Activated CD8-positive, alpha-beta T cell treated with anti-CD3 and anti-CD28 coated beads, Interleukin-2, amount 10 ng/mL, durations not matched to agents 7 days and 5 days (primary cell): ENCODE results near the gene FBXO34. TPM values are rescaled to one million over a fixed set of nuclear protein-coding genes. Genes with fewer than 3 reads are reported as not detected.

Experiments used
- ATAC-seq: fragments of 150-1000 bp; cut with Tn5 transposase; one replicate; pipeline ENCODE4 v1.10.0; 2021; ENCODE audit warnings: moderate library complexity
- CTCF ChIA-PET: fragments of 350-600 bp; sonication (Branson Sonifier 250); formaldehyde crosslinking; loops from one replicate; lab custom pipeline; 2021; ENCODE audit warnings: antibody characterized with exemption; lab: Charles Lee
- POLR2A ChIA-PET: fragments of 350-600 bp; sonication (Branson Sonifier 250); formaldehyde crosslinking; loops from one replicate; lab custom pipeline; 2021; ENCODE audit warnings: antibody characterized with exemption; lab: Charles Lee
- DNase-seq: peaks from one replicate; pipeline ENCODE4 v3.0.0-alpha.2; 2020
- H3K27ac Mint-ChIP-seq: one replicate; pipeline ENCODE4 v1.8.0; 2021; ENCODE audit warnings: mild to moderate bottlenecking, mixed read lengths
- H3K27me3 Mint-ChIP-seq: one replicate; pipeline ENCODE4 v1.8.0; 2021; ENCODE audit warnings: low read depth, mixed read lengths
- H3K36me3 Mint-ChIP-seq: one replicate; pipeline ENCODE4 v1.8.0; 2021; ENCODE audit warnings: low read depth, mixed read lengths
- H3K4me1 Mint-ChIP-seq: one replicate; pipeline ENCODE4 v1.8.0; 2021; ENCODE audit warnings: low read depth, mixed read lengths
- H3K4me3 Mint-ChIP-seq: one replicate; pipeline ENCODE4 v1.8.0; 2021; ENCODE audit warnings: mild to moderate bottlenecking, mixed read lengths
- H3K9me3 Mint-ChIP-seq: one replicate; pipeline ENCODE4 v1.8.0; 2022; ENCODE audit warnings: mixed read lengths; ENCODE audit not compliant: insufficient read depth
- total RNA-seq, 2 experiments: library from RNA; stranded (reverse); gene quantifications; one replicate each; pipeline ENCODE4 v1.2.3, GENCODE V29; 2021

Gene FBXO34
- total RNA-seq, 2 experiments from 2014 or later: 17.4 to 18.3 TPM

GRCh38 chr14:55350461-55350860, 79.2 kb downstream of the FBXO34 start:
- Mint-ChIP-seq H3K9me3 (no peaks in the 10 kb centered on the region), H3K36me3 (peaks cover 9% of the 10 kb centered on the region), H3K27me3 (no peaks in the 10 kb centered on the region), H3K4me1 (peaks cover 29% of the 10 kb centered on the region), H3K27ac (no peak overlapping the region), H3K4me3 (no peak overlapping the region)
- POLR2A ChIA-PET: interaction anchor here (0.8 kb wide), 1 partner anchor 79 kb away, joined by 3 read pairs; no protein-coding TSS in a partner anchor
- ATAC-seq (no peak), DNase-seq (no peak)
- CTCF ChIA-PET: interaction anchor here (0.7 to 4.3 kb wide), 12 partner anchors 10 to 105 kb away, joined by 3 to 19 read pairs (median 4); no protein-coding TSS in a partner anchor

GRCh38 chr14:55351111-55351510, 79.9 kb downstream of the FBXO34 start:
- Mint-ChIP-seq H3K4me3 (no peak overlapping the region), H3K36me3 (peaks cover 9% of the 10 kb centered on the region), H3K9me3 (no peaks in the 10 kb centered on the region), H3K4me1 (peaks cover 29% of the 10 kb centered on the region), H3K27me3 (no peaks in the 10 kb centered on the region), H3K27ac (no peak overlapping the region)
- ATAC-seq (no peak), DNase-seq (no peak)
- POLR2A ChIA-PET: no interaction called here
- CTCF ChIA-PET: interaction anchor here (1.4 to 4.3 kb wide), 5 partner anchors 17 to 106 kb away, joined by 4 to 19 read pairs (median 8); no protein-coding TSS in a partner anchor

- ATAC-seq: no peak
- POLR2A ChIA-PET: interaction anchor here (0.6 kb wide), 1 partner anchor 15 kb away, joined by 3 read pairs; no protein-coding TSS in a partner anchor
Observed at GRCh38 chr14:55352201-55352600, 81.0 kb downstream of the FBXO34 start.

GRCh38 chr14:55353686-55354467, 82.7 kb downstream of the FBXO34 start:
- ATAC-seq (peak; percentile 23), DNase-seq (no peak)
- Mint-ChIP-seq H3K4me1 (peaks cover 25% of the 10 kb centered on the region), H3K4me3 (peak overlapping the region; percentile 52), H3K27me3 (no peaks in the 10 kb centered on the region), H3K36me3 (peaks cover 9% of the 10 kb centered on the region), H3K9me3 (no peaks in the 10 kb centered on the region), H3K27ac (peak overlapping the region; percentile 67)
- POLR2A ChIA-PET: interaction anchor here (0.7 to 1.8 kb wide), 6 partner anchors 14 to 302 kb away, joined by 3 to 10 read pairs (median 3); partner anchors contain the start of gene DLGAP5
- CTCF ChIA-PET: interaction anchor here (0.6 to 4.2 kb wide), 45 partner anchors 8 to 957 kb away, joined by 3 to 121 read pairs (median 5); partner anchors contain the start of genes ATG14, CDKN3, DLGAP5 and FBXO34

More at GRCh38 chr14:55352201-55352600, 81.0 kb downstream of the FBXO34 start:
- Mint-ChIP-seq H3K4me1 (peaks cover 34% of the 10 kb centered on the region), H3K27me3 (no peaks in the 10 kb centered on the region), H3K4me3 (no peak overlapping the region), H3K36me3 (peaks cover 9% of the 10 kb centered on the region), H3K9me3 (no peaks in the 10 kb centered on the region), H3K27ac (no peak overlapping the region)
- DNase-seq: no peak
- CTCF ChIA-PET: interaction anchor here (0.6 to 4.3 kb wide), 7 partner anchors 9 to 139 kb away, joined by 3 to 19 read pairs (median 4); no protein-coding TSS in a partner anchor

- H3K9me3 Mint-ChIP-seq: no peaks in the 10 kb centered on the region
- H3K27ac Mint-ChIP-seq: peak overlapping the region; percentile 66
- peak; percentile 72 for DNase-seq
Observed at GRCh38 chr14:55354500-55354899, 83.3 kb downstream of the FBXO34 start.

GRCh38 chr14:55355922-55356321, 84.7 kb downstream of the FBXO34 start:
- Mint-ChIP-seq H3K4me3 (no peak overlapping the region), H3K27ac (no peak overlapping the region), H3K4me1 (peaks cover 17% of the 10 kb centered on the region), H3K27me3 (no peaks in the 10 kb centered on the region), H3K9me3 (no peaks in the 10 kb centered on the region), H3K36me3 (peaks cover 4% of the 10 kb centered on the region)
- DNase-seq: no peak
- ChIA-PET CTCF (interaction anchor here (1.2 to 4.2 kb wide), 10 partner anchors 10 to 144 kb away, joined by 3 to 121 read pairs (median 14); partner anchors contain the start of gene FBXO34), POLR2A (interaction anchor here (0.7 to 1.7 kb wide), 2 partner anchors 16 to 17 kb away, joined by 3 to 4 read pairs; no protein-coding TSS in a partner anchor)
- ATAC-seq: no peak

More at GRCh38 chr14:55354500-55354899, 83.3 kb downstream of the FBXO34 start:
- peaks cover 20% of the 10 kb centered on the region for H3K4me1 Mint-ChIP-seq
- no peak overlapping the region for H3K4me3 Mint-ChIP-seq
- peak; percentile 90 for ATAC-seq
- POLR2A ChIA-PET: interaction anchor here (0.7 to 1.8 kb wide), 7 partner anchors 14 to 303 kb away, joined by 3 to 10 read pairs (median 3); partner anchors contain the start of gene DLGAP5
- CTCF ChIA-PET: interaction anchor here (0.6 to 4.2 kb wide), 46 partner anchors 8 to 957 kb away, joined by 3 to 121 read pairs (median 4); partner anchors contain the start of genes ATG14, CDKN3, DLGAP5 and FBXO34
- no peaks in the 10 kb centered on the region for H3K27me3 Mint-ChIP-seq
- H3K36me3 Mint-ChIP-seq: peaks cover 9% of the 10 kb centered on the region

- no peak for ATAC-seq
- no peak overlapping the region for H3K27ac Mint-ChIP-seq
- H3K9me3 Mint-ChIP-seq: no peaks in the 10 kb centered on the region
- no peak overlapping the region for H3K4me3 Mint-ChIP-seq
- H3K36me3 Mint-ChIP-seq: peaks cover 3% of the 10 kb centered on the region
- POLR2A ChIA-PET: interaction anchor here (0.9 kb wide), 1 partner anchor 18 kb away, joined by 3 read pairs; no protein-coding TSS in a partner anchor
- H3K4me1 Mint-ChIP-seq: peaks cover 17% of the 10 kb centered on the region
- no peak for DNase-seq
- CTCF ChIA-PET: interaction anchor here (0.7 to 4.2 kb wide), 8 partner anchors 18 to 145 kb away, joined by 3 to 121 read pairs (median 16); partner anchors contain the start of gene FBXO34
- no peaks in the 10 kb centered on the region for H3K27me3 Mint-ChIP-seq
Observed at GRCh38 chr14:55356913-55357312, 85.7 kb downstream of the FBXO34 start.

- no peaks in the 10 kb centered on the region for H3K27me3 Mint-ChIP-seq
- no peaks in the 10 kb centered on the region for H3K9me3 Mint-ChIP-seq
- ChIA-PET CTCF (interaction anchor here (0.9 to 2.8 kb wide), 2 partner anchors 89 kb away, joined by 3 to 10 read pairs; partner anchors contain the start of gene FBXO34), POLR2A (no interaction called here)
- H3K4me3 Mint-ChIP-seq: no peak overlapping the region
- no peak overlapping the region for H3K27ac Mint-ChIP-seq
- H3K4me1 Mint-ChIP-seq: peaks cover 8% of the 10 kb centered on the region
- DNase-seq: no peak
- no peak for ATAC-seq
- peaks cover 2% of the 10 kb centered on the region for H3K36me3 Mint-ChIP-seq
Observed at GRCh38 chr14:55359307-55359706, 88.1 kb downstream of the FBXO34 start.

- H3K4me3 Mint-ChIP-seq: no peak overlapping the region
- no peak for DNase-seq
- POLR2A ChIA-PET: interaction anchor here (0.6 kb wide), 1 partner anchor 13 kb away, joined by 3 read pairs; no protein-coding TSS in a partner anchor
- no peaks in the 10 kb centered on the region for H3K27me3 Mint-ChIP-seq
- H3K27ac Mint-ChIP-seq: no peak overlapping the region
- ATAC-seq: no peak
- peaks cover 6% of the 10 kb centered on the region for H3K36me3 Mint-ChIP-seq
- H3K9me3 Mint-ChIP-seq: no peaks in the 10 kb centered on the region
- CTCF ChIA-PET: interaction anchor here (0.9 to 2.8 kb wide), 7 partner anchors 9 to 116 kb away, joined by 3 to 10 read pairs (median 4); partner anchors contain the start of gene FBXO34
- H3K4me1 Mint-ChIP-seq: peaks cover 5% of the 10 kb centered on the region
Observed at GRCh38 chr14:55361190-55361589, 90.0 kb downstream of the FBXO34 start.

- H3K4me3 Mint-ChIP-seq: no peak overlapping the region
- no peaks in the 10 kb centered on the region for H3K27me3 Mint-ChIP-seq
- H3K9me3 Mint-ChIP-seq: no peaks in the 10 kb centered on the region
- CTCF ChIA-PET: interaction anchor here (0.9 to 2.4 kb wide), 3 partner anchors 71 to 96 kb away, joined by 3 to 9 read pairs (median 3); no protein-coding TSS in a partner anchor
- POLR2A ChIA-PET: no interaction called here
- no peaks in the 10 kb centered on the region for H3K4me1 Mint-ChIP-seq
- DNase-seq: no peak
- H3K27ac Mint-ChIP-seq: no peak overlapping the region
- peaks cover 22% of the 10 kb centered on the region for H3K36me3 Mint-ChIP-seq
- no peak for ATAC-seq
Observed at GRCh38 chr14:55366271-55366670, 95.0 kb downstream of the FBXO34 start.

- CTCF ChIA-PET: interaction anchor here (3.3 kb wide), 1 partner anchor 17 kb away, joined by 14 read pairs; no protein-coding TSS in a partner anchor
- POLR2A ChIA-PET: interaction anchor here (0.6 kb wide), 1 partner anchor 28 kb away, joined by 3 read pairs; no protein-coding TSS in a partner anchor
- DNase-seq (no peak), ATAC-seq (no peak)
- no peak overlapping the region for H3K4me3 Mint-ChIP-seq
- H3K36me3 Mint-ChIP-seq: peaks cover 25% of the 10 kb centered on the region
- no peaks in the 10 kb centered on the region for H3K27me3 Mint-ChIP-seq
- H3K27ac Mint-ChIP-seq: no peak overlapping the region
- peaks cover 19% of the 10 kb centered on the region for H3K4me1 Mint-ChIP-seq
- no peaks in the 10 kb centered on the region for H3K9me3 Mint-ChIP-seq
Observed at GRCh38 chr14:55370883-55371455, 99.7 kb downstream of the FBXO34 start.
